Measurements from ENCODE around the gene MYBBP1A. TPM values are rescaled to one million over a fixed set of nuclear protein-coding genes. Genes with fewer than 3 reads are reported as not detected.

MYBBP1A gene
- total and polyA plus RNA-seq, 2 experiments from 2014 or later, result 70.7 to 213 TPM

DNA sequence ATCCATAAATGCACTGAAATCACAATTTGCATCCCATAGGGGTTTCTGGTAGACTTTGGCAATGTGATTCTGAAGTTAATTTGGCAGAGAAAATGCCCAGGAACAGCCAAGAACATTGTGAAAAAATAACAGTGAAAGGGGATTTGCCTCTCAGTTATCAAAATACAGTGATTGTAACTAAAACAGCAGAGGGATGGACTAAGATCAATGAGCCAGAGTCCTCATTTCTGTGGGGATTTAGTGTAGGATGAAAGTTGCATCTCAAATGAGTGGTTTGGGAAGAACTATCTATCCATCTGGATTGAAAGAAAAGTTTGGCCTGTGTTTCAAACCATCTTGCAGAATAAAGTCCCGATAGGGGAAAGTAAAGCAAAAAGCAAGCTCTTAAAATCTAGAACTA lies 28.1 kb downstream of the MYBBP1A start (continued):
- TF ChIP-seq, protein P1, sequence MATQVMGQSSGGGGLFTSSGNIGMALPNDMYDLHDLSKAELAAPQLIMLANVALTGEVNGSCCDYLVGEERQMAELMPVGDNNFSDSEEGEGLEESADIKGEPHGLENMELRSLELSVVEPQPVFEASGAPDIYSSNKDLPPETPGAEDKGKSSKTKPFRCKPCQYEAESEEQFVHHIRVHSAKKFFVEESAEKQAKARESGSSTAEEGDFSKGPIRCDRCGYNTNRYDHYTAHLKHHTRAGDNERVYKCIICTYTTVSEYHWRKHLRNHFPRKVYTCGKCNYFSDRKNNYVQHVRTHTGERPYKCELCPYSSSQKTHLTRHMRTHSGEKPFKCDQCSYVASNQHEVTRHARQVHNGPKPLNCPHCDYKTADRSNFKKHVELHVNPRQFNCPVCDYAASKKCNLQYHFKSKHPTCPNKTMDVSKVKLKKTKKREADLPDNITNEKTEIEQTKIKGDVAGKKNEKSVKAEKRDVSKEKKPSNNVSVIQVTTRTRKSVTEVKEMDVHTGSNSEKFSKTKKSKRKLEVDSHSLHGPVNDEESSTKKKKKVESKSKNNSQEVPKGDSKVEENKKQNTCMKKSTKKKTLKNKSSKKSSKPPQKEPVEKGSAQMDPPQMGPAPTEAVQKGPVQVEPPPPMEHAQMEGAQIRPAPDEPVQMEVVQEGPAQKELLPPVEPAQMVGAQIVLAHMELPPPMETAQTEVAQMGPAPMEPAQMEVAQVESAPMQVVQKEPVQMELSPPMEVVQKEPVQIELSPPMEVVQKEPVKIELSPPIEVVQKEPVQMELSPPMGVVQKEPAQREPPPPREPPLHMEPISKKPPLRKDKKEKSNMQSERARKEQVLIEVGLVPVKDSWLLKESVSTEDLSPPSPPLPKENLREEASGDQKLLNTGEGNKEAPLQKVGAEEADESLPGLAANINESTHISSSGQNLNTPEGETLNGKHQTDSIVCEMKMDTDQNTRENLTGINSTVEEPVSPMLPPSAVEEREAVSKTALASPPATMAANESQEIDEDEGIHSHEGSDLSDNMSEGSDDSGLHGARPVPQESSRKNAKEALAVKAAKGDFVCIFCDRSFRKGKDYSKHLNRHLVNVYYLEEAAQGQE (IDR thresholded peaks at IDR 0.05; ENCODE audit: unreplicated experiment), result no peak

DNA sequence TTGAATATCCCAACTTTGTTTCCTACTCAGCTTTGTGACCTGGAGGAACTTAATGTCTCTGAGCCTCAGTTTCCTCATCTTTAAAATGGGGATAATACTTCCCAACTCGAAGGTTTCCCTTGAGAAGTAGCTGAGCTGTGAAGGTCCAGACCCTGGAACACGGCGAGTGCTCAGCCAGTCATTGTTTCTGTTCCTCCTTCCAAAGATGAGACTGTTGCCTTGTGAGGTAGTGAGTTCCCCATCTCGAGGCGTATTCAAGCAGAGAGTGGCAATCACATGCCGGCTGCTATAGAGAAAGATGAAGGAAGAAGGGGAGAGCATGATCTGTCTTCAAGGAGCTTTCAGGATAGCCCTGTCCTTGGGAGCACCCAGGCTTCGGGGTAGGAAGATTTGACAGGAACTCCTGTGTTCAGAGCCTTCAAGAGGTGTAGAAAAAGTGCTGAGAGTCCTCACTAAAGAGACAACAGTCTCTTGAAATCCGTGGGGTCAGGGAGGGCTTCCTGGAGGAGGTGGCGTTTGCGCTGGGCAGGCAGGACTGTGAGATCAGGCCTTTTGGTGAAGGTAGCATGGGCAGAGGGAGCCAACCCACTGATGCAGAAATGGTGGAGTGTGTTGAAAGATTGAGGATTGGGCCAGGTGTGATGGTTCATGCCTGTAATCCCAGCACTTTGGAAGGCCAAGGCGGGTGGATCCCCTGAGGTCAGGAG lies 29.3 kb downstream of the MYBBP1A start:
- H3K27ac ChIP-seq (ENCODE audit: low read depth), result no peak overlapping the region
- H3K4me3 ChIP-seq, result no peak overlapping the region
- Mint-ChIP-seq H3K4me1 (peaks cover 10% of the 10 kb centered on the region), H3K27ac (no peak overlapping the region), H3K36me3 (ENCODE audit: low read depth) (no peaks in the 10 kb centered on the region), H3K9me3 (no peaks in the 10 kb centered on the region), H3K4me3 (no peak overlapping the region), H3K27me3 (ENCODE audit: insufficient read depth, low read depth, poor library complexity) (peaks cover 64% of the 10 kb centered on the region)
- H3K36me3 ChIP-seq (ENCODE audit: insufficient read depth), result no peaks in the 10 kb centered on the region
- no peaks in the 10 kb centered on the region for H3K9me2 ChIP-seq (ENCODE audit: insufficient read depth)
- no peak for DNase-seq (ENCODE audit: low spot score)
- no peak overlapping the region for H2AFZ ChIP-seq
- H4K20me1 ChIP-seq (replicated peaks; ENCODE audit: insufficient read depth), result no peaks in the 10 kb centered on the region
- H3F3A ChIP-seq (replicated peaks; ENCODE audit: low read depth), result no peaks in the 10 kb centered on the region
- no peak for ATAC-seq
- no peaks in the 10 kb centered on the region for H3K4me1 ChIP-seq (ENCODE audit: insufficient read depth)
- no peaks in the 10 kb centered on the region for H3K79me2 ChIP-seq (replicated peaks; ENCODE audit: insufficient read depth)
- peaks cover 71% of the 10 kb centered on the region for H3K27me3 ChIP-seq (ENCODE audit: insufficient read depth)
- H3K4me2 ChIP-seq, result no peak overlapping the region
- no peak for TF ChIP-seq ZNF462 (CRISPR knock-in tag; IDR thresholded peaks at IDR 0.05)
